Measurements from ENCODE around the gene PAIP2B. TPM values are rescaled to one million over a fixed set of nuclear protein-coding genes. Genes with fewer than 3 reads are reported as not detected.

Gene PAIP2B
- total RNA-seq, 1 experiment from 2014 or later = 17.7 TPM

DNA sequence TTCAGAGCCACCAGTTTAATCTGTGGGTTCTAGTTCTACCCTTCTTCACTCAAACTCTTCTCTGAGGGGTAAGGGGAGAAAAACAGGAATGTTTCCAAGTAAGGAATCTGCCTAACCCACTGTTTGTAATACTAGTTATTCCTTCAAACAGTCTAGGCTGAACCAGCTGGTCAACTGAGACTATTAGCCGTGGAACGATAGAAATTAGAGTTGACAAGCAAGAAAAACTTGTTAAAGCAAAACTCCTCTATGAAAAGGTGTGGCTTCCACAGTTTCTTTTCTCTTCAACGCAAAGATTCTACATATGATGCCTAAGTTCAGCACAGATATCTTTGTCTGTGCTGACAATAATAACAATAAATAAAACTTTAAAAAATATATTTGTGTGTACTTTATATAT, 11.5 kb downstream of the PAIP2B start:
- H3K4me2 ChIP-seq (ENCODE audit: insufficient read depth, insufficient read length, low read length) = no peak overlapping the region
- H2BK5ac ChIP-seq (ENCODE audit: insufficient read length, low read length) = no peak overlapping the region
- no peak overlapping the region for H3K4ac ChIP-seq (ENCODE audit: low read depth, low read length)
- H3K23ac ChIP-seq (ENCODE audit: insufficient read length, low read depth, low read length) = no peak overlapping the region
- no peak overlapping the region for H2AFZ ChIP-seq (ENCODE audit: low read length)
- Mint-ChIP-seq H3K4me1 (no peaks in the 10 kb centered on the region), H3K4me3 (no peak overlapping the region), H3K27me3 (ENCODE audit: low read depth) (no peaks in the 10 kb centered on the region), H3K9me3 (no peaks in the 10 kb centered on the region), H3K27ac (no peak overlapping the region; a peak in 1 of 7 replicates), H3K36me3 (ENCODE audit: insufficient read depth in 1 of 3, low read depth in 3 of 3) (0 out of 7 replicates have a peak, but pooled peaks cover 0 to 7% (median 0%) of the 10 kb centered on the region in 3 experiments)
- H3K79me2 ChIP-seq (ENCODE audit: insufficient read depth, low read length) = no peaks in the 10 kb centered on the region
- H3K4me1 ChIP-seq (ENCODE audit: insufficient read depth, low read length) = no peaks in the 10 kb centered on the region
- no peaks in the 10 kb centered on the region for H3K9me3 ChIP-seq (ENCODE audit: control insufficient read depth, low read depth, low read length)
- no peak for DNase-seq
- H2BK120ac ChIP-seq (ENCODE audit: low read depth, low read length, poor library complexity, severe bottlenecking) = no peak overlapping the region
- WGBS (ENCODE audit: extremely low coverage, insufficient read length, low lambda C conversion rate) = no CpG with 5 or more reads among the region's 3 CpGs
- H3K56ac ChIP-seq (ENCODE audit: insufficient read length, low read depth, low read length) = no peak overlapping the region
- no peak overlapping the region for H3K14ac ChIP-seq (ENCODE audit: insufficient read depth, low read length)
- no peaks in the 10 kb centered on the region for H3K27me3 ChIP-seq (ENCODE audit: insufficient read depth, low read length)
- H4K5ac ChIP-seq (ENCODE audit: insufficient read length, low read depth, low read length) = no peak overlapping the region
- H2BK20ac ChIP-seq (ENCODE audit: low read depth, low read length, poor library complexity, severe bottlenecking) = no peak overlapping the region
- no peaks in the 10 kb centered on the region for H3K79me1 ChIP-seq (ENCODE audit: insufficient read depth, low read depth, low read length, poor library complexity, severe bottlenecking)
- H3T11ph ChIP-seq (ENCODE audit: low read length) = no peak overlapping the region
- no peak overlapping the region for H2BK12ac ChIP-seq (ENCODE audit: insufficient read length, low read depth, low read length)
- no peak overlapping the region for H2AK5ac ChIP-seq (ENCODE audit: insufficient read length, low read length)
- H4K20me1 ChIP-seq (ENCODE audit: control insufficient read depth, insufficient read depth, insufficient read length) = no peaks in the 10 kb centered on the region
- H3K9ac ChIP-seq (ENCODE audit: extremely low read depth, insufficient read length, low read length) = no peak overlapping the region
- no peak overlapping the region for H3K18ac ChIP-seq (ENCODE audit: insufficient read length, low read depth, low read length)
- H3K27ac ChIP-seq (ENCODE audit: insufficient read length, low read depth, low read length) = no peak overlapping the region
- H4K8ac ChIP-seq (replicated peaks; ENCODE audit: insufficient read length, low read depth, low read length) = no peak overlapping the region
- no peak overlapping the region for H4K91ac ChIP-seq (ENCODE audit: insufficient read length, low read depth, low read length)
- no peak for TF ChIP-seq CTCF (conservative IDR thresholded peaks at IDR 0.05)
- H3K23me2 ChIP-seq (ENCODE audit: insufficient read length, low read depth, low read length, poor library complexity, severe bottlenecking) = no peaks in the 10 kb centered on the region
- H2BK15ac ChIP-seq (ENCODE audit: low read depth, low read length) = no peak overlapping the region
